Heart right ventricle (tissue), 16 donors: ENCODE measurements around the gene MAP4K4. TPM values are rescaled to one million over a fixed set of nuclear protein-coding genes. Genes with fewer than 3 reads are reported as not detected.

Experiments
- ATAC-seq, 8 donors: fragments of 200-7000 bp; cut with Tn5 transposase; one replicate each; pipeline ENCODE4 v1.9.1; 2020; ENCODE audit warnings: mild to moderate bottlenecking in 8 of 8, moderate library complexity in 8 of 8, moderate number of reproducible peaks in 1 of 8
- DNase-seq, 2 donors: peaks; one replicate each; pipeline ENCODE4 v3.0.0-alpha.2; 2020
- H3K27ac ChIP-seq, 10 donors: fragments of 200-600 bp; sonication (generic) in 2 of 10; one replicate each; pipeline versions ENCODE4 v1.5.0 to v1.8.0; 2020 to 2022; ENCODE audit warnings: mild to moderate bottlenecking in 3 of 10
- H3K27me3 ChIP-seq, 7 donors: fragments of 200-600 bp; one replicate each; pipeline ENCODE4 v1.8.0; 2021 to 2022; ENCODE audit warnings: mild to moderate bottlenecking in 2 of 7
- H3K36me3 ChIP-seq, 9 donors: fragments of 200-600 bp; sonication (generic) in 1 of 9; one replicate each; pipeline versions ENCODE4 v1.5.0 to v1.8.0; 2020 to 2022; ENCODE audit warnings: mild to moderate bottlenecking in 2 of 9
- H3K4me1 ChIP-seq, 9 donors: fragments of 200-600 bp; sonication (generic) in 1 of 9; one replicate each; pipeline versions ENCODE4 v1.5.0 to v1.8.0; 2020 to 2022; ENCODE audit warnings: mild to moderate bottlenecking in 4 of 9
- H3K4me3 ChIP-seq, 10 donors: fragments of 200-600 bp; sonication (generic) in 2 of 10; one replicate each; pipeline versions ENCODE4 v1.5.0 to v1.8.0; 2020 to 2022; ENCODE audit warnings: mild to moderate bottlenecking in 7 of 10, moderate library complexity in 2 of 10
- H3K9me3 ChIP-seq, 11 donors: fragments of 200-600 bp in 10 of 11; sonication (generic) in 2 of 11; one replicate each; pipeline versions ENCODE4 v1.5.0 to v1.8.0; 2013 to 2022; ENCODE audit warnings: mild to moderate bottlenecking in 2 of 11, control low read depth in 1 of 11, moderate library complexity in 1 of 11
- CTCF ChIP-seq, 9 donors: fragments of 200-600 bp; sonication (generic) in 2 of 9; IDR thresholded peaks; one replicate each; pipeline versions ENCODE4 v1.5.0 to v1.8.0; 2021 to 2022; ENCODE audit warnings: antibody characterized with exemption in 9 of 9, mild to moderate bottlenecking in 5 of 9, moderate library complexity in 1 of 9
- WGBS, 2 donors: extraction: QIAGEN DNeasy Blood & Tissue Kit; methylation state at CpG; one replicate each; pipeline ENCODE4 v1.1.7; 2013; ENCODE audit warnings: inconsistent platforms in 1 of 2; 5-methylcytosine and 5-hydroxymethylcytosine counted together
- intact Hi-C, 10 donors: fragments of 100-400 bp; cut with DNase I; formaldehyde crosslinking; loops; one replicate each; pipeline versions ENCODE4 v1.11.1 to v1.14.2; 2022
- polyA plus RNA-seq, 2 donors: library from polyadenylated mRNA; stranded (reverse); fragments of 200-250 nt; gene quantifications; one replicate each; pipeline ENCODE4 v1.2.3, GENCODE V29; 2013
- total RNA-seq, 10 donors: library from RNA; stranded (reverse); fragmentation: NEBNext Ultra II Directional in 3 of 10; extraction: Animal tissue kit (Norgen Biotek cat#: 25700) in 3 of 10; gene quantifications; one replicate each; pipeline versions ENCODE4 v1.2.1 to v1.2.4, GENCODE V29; 2021 to 2023
- donor health status: Arrhythmogenic right ventricular cardiomyopathy.
- donor health status: ischemic (EF 13 %, LVEDD 7.1; RV severe dilation, severe dysfunction).
- donor health status: healthy with polysubstance abuse.
- donor health status: DM: no; HTN: yes; CAD: no.
- donor health status: DM: no; HTN: no; CAD: no.
- donor health status: ischemic (EF 25% LVEDD 6.9; RV normal size, moderate dysfunction).
- donor health status: ischemic (EF 25% LVEDD 5.7; RV mildly dilated, moderate dysfunction).
- donor health status: healthy.
- donor health status: DM: yes; HTN: yes; CAD: no.
- donor health status: Ischemic cardiomyopathy.
- donor health status: ischemic (EF 35%, LVEDD 5.7; RV mildly dilated, moderate dysfunction).
- donor health status: nonischemic (EF 11% LVEDD 7.7; RV severe dilation, severe dysfunction).
- donor health status: DM: yes; HTN: yes; CAD: no.
- donor health status: PGD.
- donor health status: ischemic (EF 29% LVEDD 5.4; RV normal size, mild dysfunction).
- donor health status: nonischemic (EF 23%, LVEDD 6.1; RV moderate dilation, normal function).

The MAP4K4 gene
- total and polyA plus RNA-seq, 12 donors: 44.3 to 116 (median 86.1) TPM

GRCh38 chr2:101762451-101763171 is 65.1 kb downstream of the MAP4K4 start:
- TF ChIP-seq CTCF (IDR thresholded peaks at IDR 0.05): no peak
- WGBS, 2 donors: 21 to 29% methylated on average over 4 of the region's 4 CpGs
- Histone ChIP-seq H3K27me3 (no peaks in the 10 kb centered on the region), H3K36me3 (no peaks in the 10 kb centered on the region), H3K4me3 (no peak overlapping the region), H3K27ac (peak overlapping the region in 8 of 10 donors; percentile 30 to 67 (median 52)), H3K4me1 (peaks cover 21 to 87% (median 79%) of the 10 kb centered on the region in 9 donors), H3K9me3 (no peaks in the 10 kb centered on the region)
- ATAC-seq (peak; percentile 25 to 72 (median 60)), DNase-seq (no peak)
- intact Hi-C loops: loop anchor here in 2 of 10 donors (5.0 to 10.0 kb wide), 2 partner anchors 50 to 62 kb away; no protein-coding TSS in a partner anchor

GRCh38 chr2:101763496-101764333 is 66.2 kb downstream of the MAP4K4 start:
- TF ChIP-seq CTCF (IDR thresholded peaks at IDR 0.05): no peak
- DNase-seq (no peak), ATAC-seq (no peak)
- intact Hi-C loops: loop anchor here in 2 of 10 donors (5.0 to 10.0 kb wide), 2 partner anchors 49 to 61 kb away; no protein-coding TSS in a partner anchor
- Histone ChIP-seq H3K27ac (peak overlapping the region in 3 of 10 donors; percentile 45 to 67 (median 64)), H3K27me3 (no peaks in the 10 kb centered on the region), H3K4me1 (peaks cover 25 to 87% (median 80%) of the 10 kb centered on the region in 9 donors), H3K36me3 (no peaks in the 10 kb centered on the region), H3K9me3 (no peaks in the 10 kb centered on the region), H3K4me3 (no peak overlapping the region)
- WGBS, 2 donors: 68 to 70% methylated on average over 5 of the region's 5 CpGs

- H3K4me3 ChIP-seq: peak overlapping the region in 2 of 10 donors; percentile 10 to 15
- no peaks in the 10 kb centered on the region for H3K36me3 ChIP-seq
- 42 to 54% methylated on average over 2 of the region's 2 CpGs for WGBS, 2 donors
- peak overlapping the region in 8 of 10 donors; percentile 11 to 74 (median 47) for H3K27ac ChIP-seq
- intact Hi-C loops: loop anchor here in 1 of 10 donors (10.0 kb wide), 1 partner anchor 58 kb away; no protein-coding TSS in a partner anchor
- DNase-seq (no peak), ATAC-seq (peak in 3 of 8 donors; percentile 37 to 47 (median 41))
- H3K4me1 ChIP-seq: peaks cover 31 to 99% (median 91%) of the 10 kb centered on the region in 9 donors
- H3K9me3 ChIP-seq: no peaks in the 10 kb centered on the region
- no peaks in the 10 kb centered on the region for H3K27me3 ChIP-seq
- no peak for TF ChIP-seq CTCF (IDR thresholded peaks at IDR 0.05)
Measured at GRCh38 chr2:101766337-101766736, 68.8 kb downstream of the MAP4K4 start.
